Gastroesophageal sphincter (tissue), 4 donors: ENCODE measurements around the gene ZNF483. TPM values are rescaled to one million over a fixed set of nuclear protein-coding genes. Genes with fewer than 3 reads are reported as not detected.

ENCODE experiments used
- ATAC-seq: fragments of 150-250 bp; one replicate; pipeline ENCODE4 v1.9.1; 2016; ENCODE audit warnings: mild to moderate bottlenecking, moderate library complexity
- H3K27ac ChIP-seq, 4 donors: fragments of 200-600 bp; sonication (generic) in 3 of 4; 1 replicate in 3 of 4; 2 replicates in 1 of 4; pipeline ENCODE4 v1.5.1; 2016 to 2019
- H3K27me3 ChIP-seq: fragments of 200-600 bp; sonication (generic); one replicate; pipeline ENCODE4 v1.5.1; 2019
- H3K36me3 ChIP-seq, 2 donors: fragments of 200-600 bp; sonication (generic); one replicate each; pipeline ENCODE4 v1.5.1; 2019; ENCODE audit warnings: control low read depth in 1 of 2
- H3K4me1 ChIP-seq, 3 donors: fragments of 200-600 bp; sonication (generic); 1 replicate in 2 of 3; 2 replicates in 1 of 3; pipeline ENCODE4 v1.5.1; 2016 to 2019; ENCODE audit warnings: control low read depth in 2 of 3
- H3K4me3 ChIP-seq, 2 donors: fragments of 200-600 bp; sonication (generic); one replicate each; pipeline ENCODE4 v1.5.1; 2019; ENCODE audit warnings: mild to moderate bottlenecking in 1 of 2, moderate library complexity in 1 of 2
- H3K9me3 ChIP-seq, 3 donors: fragments of 200-600 bp; sonication (generic); one replicate each; pipeline ENCODE4 v1.5.1; 2017 to 2019; ENCODE audit warnings: control low read depth in 2 of 3
- EP300 ChIP-seq: sonication (generic); formaldehyde crosslinking; IDR thresholded peaks from one replicate; pipeline ENCODE4 v1.6.1; 2017; ENCODE audit warnings: antibody characterized with exemption, mild to moderate bottlenecking
- POLR2A ChIP-seq, 2 donors: fragments of 450-650 bp; IDR thresholded peaks; one replicate each; pipeline ENCODE4 v1.6.1; 2017; ENCODE audit warnings: antibody characterized with exemption in 2 of 2, mild to moderate bottlenecking in 2 of 2, moderate library complexity in 1 of 2
- POLR2AphosphoS5 ChIP-seq: sonication (generic); formaldehyde crosslinking; IDR thresholded peaks from one replicate; pipeline ENCODE4 v1.6.1; 2017; ENCODE audit warnings: antibody characterized with exemption
- WGBS, 2 donors: methylation state at CpG; one replicate each; pipeline ENCODE4 v1.1.5; 2018; ENCODE audit warnings: low coverage in 1 of 2; 5-methylcytosine and 5-hydroxymethylcytosine counted together
- total RNA-seq, 4 donors: library from RNA; depleted of rRNA; stranded (reverse); fragments of >200 nt; gene quantifications; one replicate each; pipeline ENCODE4 v1.1.0, GENCODE V29; 2016
- TF ChIP-seq, protein P1 (sequence below), 4 experiments: fragments of 200-600 bp in 2 of 4; fragments of 450-650 bp in 2 of 4; sonication (generic) in 1 of 4; IDR thresholded peaks; one replicate each; pipeline ENCODE4 v1.5.1; 2017 to 2019; ENCODE audit warnings: antibody characterized with exemption in 4 of 4, mild to moderate bottlenecking in 2 of 4, moderate library complexity in 2 of 4

Gene ZNF483
- total RNA-seq, 4 donors from 2014 or later = 10.8 to 30.5 (median 21.4) TPM

DNA sequence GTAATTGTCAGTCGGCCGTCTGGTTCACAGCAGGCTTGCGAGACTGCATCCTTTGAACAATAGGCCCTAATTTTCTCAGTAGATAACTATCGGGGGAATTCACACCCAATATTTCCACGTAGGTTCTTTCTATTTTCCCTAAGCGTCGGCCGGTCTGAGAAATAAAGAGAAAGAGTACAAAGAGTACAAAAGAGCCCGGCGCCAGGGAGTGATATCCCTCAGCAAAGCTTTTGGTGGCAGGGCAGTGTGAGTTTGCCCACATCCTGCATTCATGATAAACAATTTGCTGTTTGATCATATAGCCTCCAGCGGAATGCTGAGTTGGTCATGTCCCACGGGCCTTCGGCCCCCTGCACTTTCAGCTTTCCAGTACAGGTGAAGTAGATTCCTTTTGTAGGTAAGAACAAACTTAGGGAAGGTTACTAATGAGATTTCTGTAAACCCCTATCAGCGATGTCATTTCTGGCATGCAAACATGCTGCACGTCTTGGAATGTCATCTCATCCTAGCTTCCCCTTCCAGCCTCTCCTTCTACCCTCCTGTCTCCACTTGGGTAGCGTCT is 79.2 kb downstream of the ZNF483 start:
- Histone ChIP-seq H3K9me3 (no peaks in the 10 kb centered on the region), H3K27ac (no peak overlapping the region), H3K4me1 (peaks cover 0 to 8% (median 0%) of the 10 kb centered on the region in 3 donors), H3K36me3 (no peaks in the 10 kb centered on the region), H3K27me3 (peaks cover 22% of the 10 kb centered on the region), H3K4me3 (no peak overlapping the region)
- no peak for ATAC-seq
- no peak for TF ChIP-seq POLR2A (IDR thresholded peaks at IDR 0.05)
- no peak for TF ChIP-seq POLR2AphosphoS5
- TF ChIP-seq, protein P1, sequence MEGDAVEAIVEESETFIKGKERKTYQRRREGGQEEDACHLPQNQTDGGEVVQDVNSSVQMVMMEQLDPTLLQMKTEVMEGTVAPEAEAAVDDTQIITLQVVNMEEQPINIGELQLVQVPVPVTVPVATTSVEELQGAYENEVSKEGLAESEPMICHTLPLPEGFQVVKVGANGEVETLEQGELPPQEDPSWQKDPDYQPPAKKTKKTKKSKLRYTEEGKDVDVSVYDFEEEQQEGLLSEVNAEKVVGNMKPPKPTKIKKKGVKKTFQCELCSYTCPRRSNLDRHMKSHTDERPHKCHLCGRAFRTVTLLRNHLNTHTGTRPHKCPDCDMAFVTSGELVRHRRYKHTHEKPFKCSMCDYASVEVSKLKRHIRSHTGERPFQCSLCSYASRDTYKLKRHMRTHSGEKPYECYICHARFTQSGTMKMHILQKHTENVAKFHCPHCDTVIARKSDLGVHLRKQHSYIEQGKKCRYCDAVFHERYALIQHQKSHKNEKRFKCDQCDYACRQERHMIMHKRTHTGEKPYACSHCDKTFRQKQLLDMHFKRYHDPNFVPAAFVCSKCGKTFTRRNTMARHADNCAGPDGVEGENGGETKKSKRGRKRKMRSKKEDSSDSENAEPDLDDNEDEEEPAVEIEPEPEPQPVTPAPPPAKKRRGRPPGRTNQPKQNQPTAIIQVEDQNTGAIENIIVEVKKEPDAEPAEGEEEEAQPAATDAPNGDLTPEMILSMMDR (IDR thresholded peaks at IDR 0.05) = no peak
- TF ChIP-seq EP300 = no peak
- 81 to 84% methylated on average over 11 to 16 of the region's 16 CpGs for WGBS, 2 donors

DNA sequence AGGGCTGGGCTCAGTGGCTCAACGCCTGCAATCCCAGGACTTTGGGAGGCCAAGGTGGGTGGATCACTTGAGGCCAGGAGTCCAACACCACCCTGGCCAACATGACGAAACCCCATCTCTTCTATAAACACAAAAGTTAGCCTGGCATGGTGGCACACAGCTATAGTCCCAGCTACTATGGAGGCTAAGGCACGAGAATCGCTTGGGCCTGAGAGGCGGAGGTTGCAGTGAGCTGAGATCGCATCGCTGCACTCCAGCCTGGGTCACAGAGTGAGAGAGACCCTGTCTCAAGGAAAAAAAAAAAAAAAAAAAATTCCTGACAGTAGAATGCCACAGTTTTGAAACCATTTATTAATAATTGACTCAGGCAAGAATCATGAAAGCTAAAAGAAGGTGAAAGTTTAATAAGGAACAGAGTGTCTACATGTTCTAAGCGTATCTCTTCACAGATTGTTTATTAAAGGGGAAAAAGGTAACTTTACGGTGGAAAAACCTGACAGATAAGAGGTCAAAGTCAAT is 80.1 kb downstream of the ZNF483 start:
- Histone ChIP-seq H3K36me3 (no peaks in the 10 kb centered on the region), H3K4me1 (peaks cover 0 to 1% (median 0%) of the 10 kb centered on the region in 3 donors), H3K27me3 (peaks cover 31% of the 10 kb centered on the region), H3K4me3 (no peak overlapping the region), H3K9me3 (no peaks in the 10 kb centered on the region), H3K27ac (no peak overlapping the region)
- ATAC-seq = no peak
- TF ChIP-seq POLR2A (IDR thresholded peaks at IDR 0.05) = no peak
- no peak for TF ChIP-seq EP300
- TF ChIP-seq, protein P1 (IDR thresholded peaks at IDR 0.05) = no peak
- TF ChIP-seq POLR2AphosphoS5 = no peak
- WGBS, 2 donors = 67 to 82% methylated on average over 2 to 6 of the region's 9 CpGs

DNA sequence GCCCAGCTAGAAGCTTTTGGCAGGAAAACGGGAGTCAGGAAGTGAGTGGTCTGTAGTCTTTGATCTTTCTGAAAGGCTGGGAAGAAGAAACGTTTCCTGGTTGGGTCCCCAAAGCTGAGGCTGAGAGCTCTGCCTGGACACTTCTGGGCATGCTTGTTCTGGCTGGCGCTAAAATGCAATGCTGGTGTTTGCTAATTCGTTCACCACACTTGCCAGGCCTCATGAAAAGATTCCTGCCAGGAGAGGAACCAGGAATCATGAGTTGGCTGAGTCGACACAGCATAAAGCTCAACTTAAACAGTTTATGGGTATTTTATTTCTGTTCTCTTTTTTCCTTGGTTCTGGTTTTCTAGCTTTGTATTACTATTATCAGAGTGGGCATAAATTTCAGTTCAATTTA is 85.2 kb downstream of the ZNF483 start:
- Histone ChIP-seq H3K4me3 (no peak overlapping the region), H3K36me3 (no peaks in the 10 kb centered on the region), H3K9me3 (no peaks in the 10 kb centered on the region), H3K27ac (no peak overlapping the region), H3K4me1 (no peaks in the 10 kb centered on the region), H3K27me3 (peaks cover 62% of the 10 kb centered on the region)
- WGBS, 2 donors = 55 to 69% methylated on average over 4 to 5 of the region's 5 CpGs
- ATAC-seq = no peak
- TF ChIP-seq, protein P1 (IDR thresholded peaks at IDR 0.05) = no peak
- TF ChIP-seq POLR2A (IDR thresholded peaks at IDR 0.05) (no peak), POLR2AphosphoS5 (no peak), EP300 (no peak)

DNA sequence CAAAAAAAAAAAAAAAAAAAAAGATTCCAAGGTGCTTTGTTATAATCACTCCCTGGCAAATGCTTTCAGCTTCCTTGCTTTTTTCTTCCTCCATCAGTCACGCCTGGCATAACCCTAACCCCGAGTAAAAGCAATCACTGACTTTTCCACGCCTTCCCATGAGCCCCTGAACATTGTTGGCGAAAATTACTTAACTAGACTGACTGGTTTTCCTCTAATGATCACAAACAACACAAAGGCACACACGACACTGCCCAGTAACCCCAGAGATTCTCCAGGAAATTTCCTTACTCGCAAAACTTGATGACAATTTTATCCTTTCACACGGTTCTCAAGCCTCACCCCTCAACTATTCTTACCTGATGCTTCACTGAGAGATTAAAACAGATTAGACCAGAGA is 85.9 kb downstream of the ZNF483 start:
- TF ChIP-seq, protein P1 (IDR thresholded peaks at IDR 0.05) = no peak
- TF ChIP-seq POLR2AphosphoS5 = no peak
- TF ChIP-seq EP300 = no peak
- no peak for TF ChIP-seq POLR2A (IDR thresholded peaks at IDR 0.05)
- Histone ChIP-seq H3K9me3 (no peaks in the 10 kb centered on the region), H3K4me1 (no peaks in the 10 kb centered on the region), H3K27me3 (peaks cover 62% of the 10 kb centered on the region), H3K36me3 (no peaks in the 10 kb centered on the region), H3K27ac (no peak overlapping the region), H3K4me3 (no peak overlapping the region)
- no peak for ATAC-seq
- WGBS, 2 donors = 69 to 83% methylated on average over 3 to 7 of the region's 7 CpGs

DNA sequence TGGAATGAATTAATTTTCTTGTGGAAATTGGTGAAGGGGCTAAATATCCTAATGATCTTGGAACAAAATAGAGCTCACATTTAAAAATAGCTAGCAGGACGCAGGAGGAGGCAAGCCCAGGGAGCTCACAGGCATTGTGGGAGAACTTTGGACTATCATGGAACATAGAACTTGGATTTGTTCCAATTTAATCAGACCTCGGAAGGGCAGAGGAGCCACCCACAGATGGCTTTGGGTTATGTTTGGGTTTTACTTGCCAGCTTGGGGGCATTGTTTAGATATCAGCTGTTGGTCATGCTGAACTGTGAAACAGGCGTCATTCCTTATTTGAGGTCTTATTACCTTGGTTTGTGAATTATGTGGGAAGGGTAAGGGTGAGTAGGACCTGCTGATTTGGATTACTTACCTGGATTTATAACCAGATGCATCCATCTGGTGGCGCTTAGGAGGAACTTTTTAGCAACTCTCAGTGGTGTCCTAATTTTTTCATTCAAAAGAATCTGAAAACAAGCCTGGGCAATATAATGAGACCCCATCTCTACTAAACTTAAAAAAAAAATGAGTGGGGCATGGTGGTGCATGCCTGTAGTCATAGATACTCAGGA is 88.6 kb downstream of the ZNF483 start:
- Histone ChIP-seq H3K4me1 (no peaks in the 10 kb centered on the region), H3K27me3 (peaks cover 47% of the 10 kb centered on the region), H3K9me3 (no peaks in the 10 kb centered on the region), H3K4me3 (no peak overlapping the region), H3K36me3 (no peaks in the 10 kb centered on the region), H3K27ac (no peak overlapping the region)
- TF ChIP-seq, protein P1 (IDR thresholded peaks at IDR 0.05) = no peak
- TF ChIP-seq POLR2A (IDR thresholded peaks at IDR 0.05) (no peak), EP300 (no peak), POLR2AphosphoS5 (no peak)
- ATAC-seq = no peak
- WGBS, 2 donors = 40 to 55% methylated on average over 3 of the region's 4 CpGs
